PC-3 (cell line): ENCODE data around the gene SSTR5.

Experiments
- CTCF ChIP-seq: fragments of 300-600 bp; sonication (generic); conservative IDR thresholded peaks from 2 replicates; pipeline ENCODE4 v1.5.1; 2017; ENCODE audit warnings: antibody characterized with exemption, low read depth, mild to moderate bottlenecking, low read length
- EZH2phosphoT487 ChIP-seq: fragments of 300-600 bp; sonication (generic); IDR thresholded peaks from 2 replicates; pipeline ENCODE4 v1.6.1; 2018; ENCODE audit warnings: mild to moderate bottlenecking, antibody characterized with exemption, low read length, borderline replicate concordance

- TF ChIP-seq CTCF (no peak), EZH2phosphoT487 (no peak)
These were observed 22.0 kb upstream of the SSTR5 start for GRCh38 chr16:1050516-1050915.
